CD4-positive, alpha-beta T cell treated with Interleukin-2 at 100 ng/mL for 4 hours (primary cell): ENCODE measurements around the gene MAMDC4.
"Not testable (repeated sequence)": the region's sequence is repeated elsewhere in the genome, so short reads cannot be mapped to it uniquely, and the experiment has no call there.

ENCODE experiments used
- DNase-seq: peaks from one replicate; pipeline ENCODE4 v3.0.0-alpha.2; 2020; ENCODE audit warnings: low spot score

Gene MAMDC4

DNA sequence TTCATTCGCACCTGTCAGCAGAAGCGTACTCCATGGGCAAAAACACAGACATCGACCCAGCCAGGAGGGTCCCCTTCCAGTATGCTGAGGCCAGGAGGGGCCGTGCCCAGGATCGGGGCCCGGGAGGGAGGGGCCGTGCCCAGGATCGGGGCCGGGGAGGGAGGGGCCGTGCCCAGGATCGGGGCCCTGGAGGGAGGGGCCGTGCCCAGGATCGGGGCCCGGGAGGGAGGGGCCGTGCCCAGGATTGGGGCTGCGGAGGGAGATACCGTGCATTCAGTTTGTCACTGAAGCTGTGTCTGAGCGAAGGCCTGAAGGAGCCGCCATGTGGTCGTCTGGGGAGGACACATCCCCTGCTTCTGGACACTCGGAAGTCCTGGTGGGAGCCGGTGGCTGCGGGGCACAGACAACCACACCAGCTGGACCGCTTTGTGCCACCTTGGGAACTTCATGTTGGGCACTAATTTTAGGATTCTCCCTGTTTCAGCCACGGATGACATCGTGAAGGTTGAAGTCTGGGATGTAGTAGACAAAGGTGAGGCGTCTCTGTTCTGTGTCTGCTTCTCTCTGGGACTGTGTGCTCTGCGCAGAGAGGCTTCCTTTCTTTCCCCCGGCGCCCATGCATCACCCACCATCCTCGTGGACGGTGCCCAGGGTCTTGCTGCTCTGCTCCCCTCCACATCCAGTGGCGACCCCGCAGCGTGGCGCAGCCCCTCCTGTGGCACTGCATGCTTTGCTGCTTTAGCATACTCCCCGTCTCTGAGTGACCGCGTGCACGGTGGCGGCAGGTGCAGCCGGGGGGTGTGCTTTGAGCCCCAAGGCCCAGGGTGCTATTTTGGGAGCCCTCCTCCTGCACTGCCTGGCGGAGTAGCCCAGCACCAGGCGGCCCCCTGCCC, 26.6 kb upstream of the MAMDC4 start:
- DNase-seq = no peak

- no peak for DNase-seq
Measured at GRCh38 chr9:136826188-136826541, 26.0 kb upstream of the MAMDC4 start.

DNA sequence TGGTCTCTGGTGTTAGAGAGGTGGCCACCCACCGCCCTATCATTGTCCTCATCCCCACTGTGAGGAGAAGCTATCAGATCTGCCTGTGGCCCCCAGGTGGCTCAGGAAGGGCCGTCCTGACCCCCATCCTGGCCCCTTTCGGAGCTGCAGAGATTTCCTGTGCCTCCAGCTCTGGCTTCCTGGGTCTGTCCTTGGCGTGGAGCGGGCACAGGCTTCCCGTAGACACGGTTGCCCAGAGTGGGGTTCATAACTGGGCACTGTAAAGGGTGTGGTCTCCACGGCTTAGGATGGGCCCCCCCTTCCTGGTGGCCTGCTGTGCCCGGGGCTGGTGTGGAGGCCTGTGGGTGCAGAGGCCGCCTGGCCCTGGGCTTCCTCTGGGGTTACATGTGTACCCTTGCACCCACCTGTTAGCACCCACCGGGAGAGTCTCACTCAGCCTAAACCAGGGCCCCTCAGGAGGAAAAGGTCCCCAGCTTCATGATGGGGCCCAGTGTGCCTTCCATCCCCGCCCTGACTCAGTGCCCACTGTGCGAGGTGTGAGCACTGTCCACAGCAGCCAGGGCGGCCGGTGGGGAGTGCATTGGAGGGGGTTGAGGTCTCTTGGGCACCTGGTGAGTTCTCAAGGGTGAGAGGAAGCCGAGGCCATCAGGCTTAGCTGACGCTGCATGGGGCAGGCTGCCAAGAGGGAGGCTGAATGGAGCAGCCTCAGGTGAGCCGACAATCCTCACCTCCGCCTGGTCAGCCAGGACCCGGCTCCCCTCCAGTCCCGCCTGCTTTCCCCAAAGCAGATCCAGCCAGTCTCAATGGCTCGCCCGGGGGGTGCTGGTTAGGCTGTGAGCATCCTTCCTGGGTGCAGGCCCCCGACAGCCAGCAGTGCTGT, 25.2 kb upstream of the MAMDC4 start:
- no peak for DNase-seq

GRCh38 chr9:136827794-136828473, 24.2 kb upstream of the MAMDC4 start:
- no peak for DNase-seq

- no peak for DNase-seq
Measured at GRCh38 chr9:136828474-136829140, 23.5 kb upstream of the MAMDC4 start.

DNA sequence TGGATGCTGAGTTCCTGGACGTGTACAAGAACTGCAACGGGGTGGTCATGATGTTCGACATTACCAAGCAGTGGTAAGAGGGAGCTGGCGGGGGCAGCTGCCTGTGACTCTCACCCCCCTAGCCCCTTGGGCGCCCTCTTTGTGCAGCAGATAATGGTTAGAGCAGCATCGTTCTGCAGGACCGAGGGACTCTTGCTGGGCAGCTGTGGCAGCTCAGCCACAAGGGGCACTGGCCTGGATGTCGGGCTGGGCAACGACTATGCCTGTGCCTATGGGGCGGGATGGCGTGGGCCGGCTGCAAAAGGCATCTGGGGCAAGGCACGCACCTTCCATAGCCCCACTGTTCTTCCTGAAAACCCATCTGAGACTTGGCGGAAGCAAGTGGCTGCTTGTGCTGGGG, 22.7 kb upstream of the MAMDC4 start:
- no peak for DNase-seq

- no peak for DNase-seq
Measured at GRCh38 chr9:136829981-136830885, 21.9 kb upstream of the MAMDC4 start.

GRCh38 chr9:136831002-136831719, 21.0 kb upstream of the MAMDC4 start:
- DNase-seq = no peak

GRCh38 chr9:136831720-136832104, 20.4 kb upstream of the MAMDC4 start:
- no peak for DNase-seq

DNA sequence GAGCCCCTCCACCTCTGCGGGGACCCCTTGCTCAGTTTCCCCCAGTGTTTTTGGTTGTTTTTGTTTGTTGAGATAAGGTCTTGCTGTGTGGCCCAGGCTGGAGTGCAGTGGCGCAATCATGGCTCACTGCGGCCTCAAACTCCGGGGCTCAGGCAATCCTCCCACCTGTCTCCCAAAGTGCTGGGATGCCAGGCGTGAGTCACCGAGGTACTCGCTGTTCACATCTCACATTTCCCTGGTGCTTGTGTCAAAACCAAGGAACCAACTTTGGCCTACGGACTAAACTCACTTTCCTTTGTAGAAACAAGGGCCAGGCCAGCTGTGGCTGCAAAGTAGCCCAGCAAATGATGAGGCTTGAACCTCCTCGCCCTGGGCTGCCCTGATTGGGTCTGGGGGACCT, 19.6 kb upstream of the MAMDC4 start:
- no peak for DNase-seq

DNA sequence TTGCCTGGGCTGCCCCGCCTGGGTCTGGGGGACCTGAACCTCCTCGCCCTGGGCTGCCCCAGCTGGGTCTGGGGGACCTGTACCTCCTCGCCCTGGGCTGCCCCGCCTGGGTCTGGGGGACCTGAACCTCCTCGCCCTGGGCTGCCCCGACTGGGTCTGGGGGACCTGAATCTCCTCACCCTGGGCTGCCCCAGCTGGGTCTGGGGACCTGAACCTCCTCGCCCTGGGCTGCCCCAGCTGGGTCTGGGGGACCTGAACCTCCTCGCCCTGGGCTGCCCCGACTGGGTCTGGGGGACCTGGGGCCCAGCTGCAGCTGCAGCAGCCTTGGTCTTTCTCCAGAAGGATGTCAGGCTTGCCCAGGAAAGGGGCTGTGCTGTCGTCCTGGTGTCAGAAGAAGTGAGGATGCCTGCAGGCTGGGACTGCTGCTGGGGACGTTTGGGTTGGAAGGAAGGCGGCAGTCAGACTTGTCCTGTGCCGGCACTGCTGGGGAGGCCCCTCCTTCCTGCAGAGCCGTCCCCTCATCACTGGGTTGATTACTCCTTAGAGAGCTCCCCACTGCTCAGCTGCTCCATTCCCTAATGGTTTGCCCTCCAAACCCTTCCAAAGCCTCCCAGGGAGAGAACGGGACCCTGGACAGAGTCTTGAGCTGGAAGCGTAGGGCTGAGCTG, 18.6 kb upstream of the MAMDC4 start:
- not testable (repeated sequence) for DNase-seq

DNA sequence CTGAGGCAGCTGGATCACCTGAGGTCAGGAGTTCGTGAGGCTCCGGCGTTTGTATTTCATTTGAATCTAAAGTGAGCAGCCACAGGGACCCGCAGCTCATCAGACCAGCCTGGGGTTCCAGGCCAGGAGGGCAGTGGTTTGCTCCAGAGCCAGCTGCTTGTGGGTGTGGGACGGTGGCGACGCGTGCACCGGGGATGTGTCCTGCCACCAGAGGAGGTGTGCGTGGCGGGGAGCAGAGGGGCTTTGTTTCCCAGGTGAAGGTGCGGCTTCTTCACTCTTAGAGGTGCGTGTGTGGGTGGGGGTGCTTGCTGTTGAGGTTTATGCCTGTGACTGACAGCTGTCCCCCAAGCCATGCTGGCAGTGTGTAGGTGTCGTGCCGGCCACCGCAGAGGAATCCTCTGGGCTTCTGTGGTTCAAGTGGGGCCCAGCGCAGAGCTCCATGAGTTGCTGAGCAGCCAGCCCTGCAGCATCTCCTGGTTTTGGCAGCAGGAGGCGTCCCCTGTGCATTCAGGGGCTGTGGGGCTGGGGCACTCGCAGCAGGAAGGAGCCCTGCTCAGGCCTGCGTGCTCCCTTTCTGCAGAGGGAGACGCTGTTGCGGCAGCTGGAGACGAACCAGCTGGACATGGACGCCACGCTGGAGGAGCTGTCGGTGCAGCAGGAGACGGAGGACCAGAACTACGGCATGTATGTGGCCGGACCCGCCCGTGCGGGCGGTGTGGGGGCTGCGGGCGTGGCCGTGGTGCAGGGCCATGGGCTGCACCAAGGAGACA, 16.8 kb upstream of the MAMDC4 start:
- no peak for DNase-seq

GRCh38 chr9:136835932-136836904, 15.9 kb upstream of the MAMDC4 start:
- DNase-seq = no peak

DNA sequence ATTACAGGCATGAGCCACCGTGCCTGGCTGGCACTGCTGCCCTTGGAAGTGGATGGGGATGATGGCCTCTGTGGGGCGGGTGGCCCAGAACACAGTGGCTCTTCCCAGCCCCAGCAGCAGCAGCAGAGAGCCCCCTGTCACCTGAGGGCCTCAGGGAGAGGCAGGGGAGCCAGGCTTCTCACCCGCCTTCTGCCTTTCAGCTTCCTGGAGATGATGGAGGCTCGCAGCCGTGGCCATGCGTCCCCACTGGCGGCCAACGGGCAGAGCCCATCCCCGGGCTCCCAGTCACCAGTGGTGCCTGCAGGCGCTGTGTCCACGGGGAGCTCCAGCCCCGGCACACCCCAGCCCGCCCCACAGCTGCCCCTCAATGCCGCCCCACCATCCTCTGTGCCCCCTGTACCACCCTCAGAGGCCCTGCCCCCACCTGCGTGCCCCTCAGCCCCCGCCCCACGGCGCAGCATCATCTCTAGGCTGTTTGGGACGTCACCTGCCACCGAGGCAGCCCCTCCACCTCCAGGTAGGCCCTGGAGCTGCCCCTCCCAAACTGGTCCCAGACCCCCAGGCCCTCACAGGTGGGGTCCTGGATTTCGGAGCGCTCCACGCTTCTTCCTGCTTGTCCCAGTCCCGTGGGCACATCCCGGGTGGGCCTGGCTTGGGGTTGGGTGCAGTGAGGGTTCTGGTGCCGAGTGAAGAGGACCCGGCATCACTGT, 14.8 kb upstream of the MAMDC4 start:
- DNase-seq = no peak

- DNase-seq = not testable (repeated sequence)
Measured at GRCh38 chr9:136837856-136838277, 14.3 kb upstream of the MAMDC4 start.

DNA sequence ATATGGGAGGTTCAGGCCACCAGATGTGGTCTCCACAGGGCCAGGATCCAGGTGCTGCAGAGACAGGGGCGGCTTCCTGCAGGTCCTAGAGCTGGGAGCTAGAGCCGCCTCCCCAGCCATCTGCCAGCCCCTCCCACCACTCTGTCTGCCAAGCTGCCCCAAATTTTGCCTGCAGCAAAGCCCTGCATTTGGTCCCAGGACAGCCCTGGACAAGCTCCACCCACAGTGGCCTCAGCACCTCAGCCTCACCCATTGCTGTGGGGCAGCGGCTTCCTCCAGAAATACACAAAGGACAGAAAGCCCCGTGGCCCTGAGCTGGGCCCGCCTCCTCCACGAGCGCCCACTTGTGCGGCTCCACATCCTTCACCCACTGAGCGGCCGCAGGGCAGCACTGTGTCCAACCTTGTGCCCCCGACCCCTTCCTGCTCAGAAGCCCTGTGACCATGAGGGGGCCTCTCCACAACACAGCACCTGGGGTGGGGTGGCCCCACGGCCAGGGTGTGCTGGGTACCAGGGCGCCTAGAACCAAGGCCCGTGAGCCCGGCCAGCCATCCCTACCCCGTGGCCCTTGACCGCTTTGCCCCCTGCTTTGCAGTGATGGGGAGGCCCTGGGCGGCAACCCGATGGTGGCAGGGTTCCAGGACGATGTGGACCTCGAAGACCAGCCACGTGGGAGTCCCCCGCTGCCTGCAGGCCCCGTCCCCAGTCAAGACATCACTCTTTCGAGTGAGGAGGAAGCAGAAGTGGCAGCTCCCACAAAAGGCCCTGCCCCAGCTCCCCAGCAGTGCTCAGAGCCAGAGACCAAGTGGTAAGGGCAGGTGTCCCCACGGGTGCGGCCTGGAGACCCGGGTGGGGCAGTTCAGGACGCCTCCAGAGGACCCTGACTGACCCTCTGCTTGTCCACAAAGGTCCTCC, 13.6 kb upstream of the MAMDC4 start:
- DNase-seq = no peak
